Chondrocyte (in vitro differentiated cells): Measurements from ENCODE around the gene RBMS1. TPM values are rescaled to one million over a fixed set of nuclear protein-coding genes. Genes with fewer than 3 reads are reported as not detected.

Source experiments
- DNase-seq: peaks from one replicate; pipeline ENCODE4 v3.0.0; 2021; ENCODE audit warnings: mixed read lengths, low spot score
- H3K27ac Mint-ChIP-seq: one replicate; pipeline ENCODE4 v1.8.0; 2021; ENCODE audit warnings: mild to moderate bottlenecking, moderate library complexity, mixed read lengths; ENCODE audit not compliant: unreplicated experiment
- H3K27me3 Mint-ChIP-seq: 2 replicates; pipeline ENCODE4 v1.8.0; 2021; ENCODE audit warnings: low read depth, mixed read lengths
- H3K36me3 Mint-ChIP-seq: 2 replicates; pipeline ENCODE4 v1.8.0; 2021; ENCODE audit warnings: low read depth, mixed read lengths
- H3K4me1 Mint-ChIP-seq: 2 replicates; pipeline ENCODE4 v1.8.0; 2021; ENCODE audit warnings: low read depth, mild to moderate bottlenecking, mixed read lengths
- H3K4me3 Mint-ChIP-seq: one replicate; pipeline ENCODE4 v1.8.0; 2021; ENCODE audit warnings: mild to moderate bottlenecking, moderate library complexity, mixed read lengths; ENCODE audit not compliant: unreplicated experiment
- H3K9me3 Mint-ChIP-seq: 2 replicates; pipeline ENCODE4 v1.8.0; 2021; ENCODE audit warnings: low read depth, mixed read lengths
- CTCF ChIP-seq: fragments of 200-600 bp; sonication (generic); IDR thresholded peaks from 2 replicates; pipeline ENCODE4 v1.5.0; 2021; ENCODE audit warnings: antibody characterized with exemption, mild to moderate bottlenecking, moderate library complexity
- total RNA-seq: library from RNA; stranded (reverse); gene quantifications from 3 replicates; pipeline ENCODE4 v1.2.1, GENCODE V29; 2021

RBMS1 gene
- total RNA-seq, 1 donor from 2014 or later = 133 TPM

- DNase-seq = no peak
These were observed 224.2 kb downstream of the RBMS1 start for GRCh38 chr2:160269365-160269764.

GRCh38 chr2:160268151-160268781 is 225.3 kb downstream of the RBMS1 start:
- Mint-ChIP-seq H3K27ac (peak overlapping the region; percentile 97), H3K27me3 (no peaks in the 10 kb centered on the region), H3K9me3 (no peaks in the 10 kb centered on the region), H3K4me3 (no peak overlapping the region), H3K36me3 (peaks cover 32% of the 10 kb centered on the region), H3K4me1 (peaks cover 84% of the 10 kb centered on the region)
- no peak for TF ChIP-seq CTCF
- DNase-seq = no peak

More at GRCh38 chr2:160269365-160269764, 224.2 kb downstream of the RBMS1 start:
- peak overlapping the region; percentile 62 for H3K4me3 Mint-ChIP-seq
- peak overlapping the region; percentile 97 for H3K27ac Mint-ChIP-seq
- H3K9me3 Mint-ChIP-seq = no peaks in the 10 kb centered on the region
- no peak for TF ChIP-seq CTCF
- H3K36me3 Mint-ChIP-seq = peaks cover 37% of the 10 kb centered on the region
- H3K27me3 Mint-ChIP-seq = no peaks in the 10 kb centered on the region
- peaks cover 90% of the 10 kb centered on the region for H3K4me1 Mint-ChIP-seq

GRCh38 chr2:160267692-160268091 is 225.9 kb downstream of the RBMS1 start:
- peak overlapping the region; percentile 97 for H3K27ac Mint-ChIP-seq
- TF ChIP-seq CTCF = no peak
- H3K36me3 Mint-ChIP-seq = peaks cover 29% of the 10 kb centered on the region
- no peak overlapping the region for H3K4me3 Mint-ChIP-seq
- H3K4me1 Mint-ChIP-seq = peaks cover 79% of the 10 kb centered on the region
- no peak for DNase-seq
- H3K9me3 Mint-ChIP-seq = no peaks in the 10 kb centered on the region
- H3K27me3 Mint-ChIP-seq = no peaks in the 10 kb centered on the region

DNA sequence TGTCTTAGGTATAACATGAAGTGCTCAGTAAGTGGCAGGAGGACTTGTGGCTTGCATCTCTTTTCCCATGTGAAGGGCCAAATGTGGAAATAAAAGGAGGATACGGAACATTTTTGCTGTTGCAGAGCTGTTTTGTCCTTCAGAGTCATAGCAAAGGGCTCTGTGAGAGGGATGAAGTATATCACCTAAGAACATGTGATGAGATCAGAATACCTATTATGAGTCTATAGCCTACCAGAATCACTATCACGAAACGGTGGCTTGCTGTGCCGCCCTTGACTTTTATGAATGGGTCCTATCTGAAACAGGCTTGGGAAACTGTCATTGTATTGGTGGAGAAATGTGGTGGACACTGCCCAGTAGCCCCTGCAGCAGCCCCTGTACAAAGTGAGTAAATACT is 226.6 kb downstream of the RBMS1 start:
- TF ChIP-seq CTCF = no peak
- Mint-ChIP-seq H3K4me3 (no peak overlapping the region), H3K36me3 (peaks cover 23% of the 10 kb centered on the region), H3K27me3 (no peaks in the 10 kb centered on the region), H3K9me3 (no peaks in the 10 kb centered on the region), H3K4me1 (peaks cover 74% of the 10 kb centered on the region), H3K27ac (peak overlapping the region; percentile 34)
- no peak for DNase-seq

DNA sequence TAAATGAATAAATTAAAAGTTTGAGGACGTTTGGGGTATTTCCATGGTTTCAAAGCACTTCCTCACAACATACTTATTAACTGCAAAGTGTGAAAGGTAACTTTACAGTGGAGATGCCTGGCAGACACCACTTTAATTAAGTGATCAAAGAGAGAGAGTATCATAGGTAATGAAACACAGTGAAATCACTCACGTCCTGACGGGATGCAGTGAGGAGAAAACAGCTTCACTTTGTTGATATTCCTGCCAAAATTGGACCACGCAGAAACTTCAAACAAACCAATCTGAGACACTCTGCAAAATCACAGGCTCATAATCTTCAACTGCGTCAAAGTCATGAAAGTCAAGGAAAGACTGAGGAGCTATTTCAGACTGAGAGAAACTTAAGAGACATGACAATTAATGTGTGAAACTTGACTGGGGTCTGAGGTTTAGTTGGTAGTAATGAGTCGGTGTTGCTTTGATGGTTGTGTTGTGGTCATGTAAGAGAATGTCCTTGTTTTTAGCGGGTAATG is 227.5 kb downstream of the RBMS1 start:
- Mint-ChIP-seq H3K4me1 (peaks cover 67% of the 10 kb centered on the region), H3K4me3 (no peak overlapping the region), H3K36me3 (peaks cover 15% of the 10 kb centered on the region), H3K9me3 (no peaks in the 10 kb centered on the region), H3K27ac (peak overlapping the region; percentile 34), H3K27me3 (no peaks in the 10 kb centered on the region)
- no peak for DNase-seq
- no peak for TF ChIP-seq CTCF
